OCI-LY7 (cell line): ENCODE results near the gene TAOK1. TPM values are rescaled to one million over a fixed set of nuclear protein-coding genes. Genes with fewer than 3 reads are reported as not detected.
"Not testable (repeated sequence)": the region's sequence is repeated elsewhere in the genome, so short reads cannot be mapped to it uniquely, and the experiment has no call there.

Experiments
- BruUV-seq: library from RNA; stranded (reverse); fragments of 400-500 nt; replicated peaks from 2 replicates; lab custom pipeline; 2021; lab: Mats Ljungman, UMichigan
- CTCF ChIA-PET: fragments of 300-600 bp; sonication (Branson Sonifier 250); formaldehyde crosslinking; loops from one replicate; lab custom pipeline; 2022; ENCODE audit warnings: antibody characterized with exemption; ENCODE audit not compliant: unreplicated experiment; lab: Charles Lee
- POLR2A ChIA-PET: fragments of 300-600 bp; sonication (Branson Sonifier 250); formaldehyde crosslinking; loops from one replicate; lab custom pipeline; 2022; ENCODE audit warnings: antibody characterized with exemption; lab: Charles Lee
- DNase-seq: peaks from one replicate; pipeline ENCODE4 v3.0.0-alpha.2; 2015; ENCODE audit warnings: low spot score
- H2AFZ ChIP-seq: fragments of 200-600 bp; sonication (generic), shearing (Covaris generic); 2 replicates; pipeline ENCODE4 v1.6.1; 2014; ENCODE audit warnings: mild to moderate bottlenecking, antibody characterized with exemption, low read length, moderate library complexity
- H3K27ac ChIP-seq: fragments of 200-600 bp; sonication (generic); 2 replicates; pipeline ENCODE4 v1.5.1; 2014; ENCODE audit warnings: mixed run types, low read depth, mild to moderate bottlenecking, moderate library complexity, low read length, inconsistent platforms; ENCODE audit not compliant: poor library complexity, severe bottlenecking
- H3K36me3 ChIP-seq: fragments of 200-600 bp; sonication (generic); 2 replicates; pipeline ENCODE4 v1.6.1; 2014; ENCODE audit warnings: mild to moderate bottlenecking, antibody characterized with exemption, low read length, moderate library complexity, mixed read lengths; ENCODE audit not compliant: insufficient read depth
- H3K4me1 ChIP-seq: fragments of 200-600 bp; sonication (generic); 2 replicates; pipeline ENCODE4 v1.5.1; 2014; ENCODE audit warnings: mild to moderate bottlenecking, low read length; ENCODE audit not compliant: insufficient read depth, poor library complexity, severe bottlenecking
- H3K4me2 ChIP-seq: fragments of 200-600 bp; sonication (generic); 2 replicates; pipeline ENCODE4 v1.6.1; 2014; ENCODE audit warnings: mild to moderate bottlenecking, low read length
- H3K4me3 ChIP-seq: fragments of 200-600 bp; sonication (generic); 2 replicates; pipeline ENCODE4 v1.5.1; 2014; ENCODE audit warnings: mild to moderate bottlenecking, low read depth, low read length; ENCODE audit not compliant: poor library complexity, severe bottlenecking
- H3K79me2 ChIP-seq: fragments of 200-600 bp; sonication (generic); 2 replicates; pipeline ENCODE4 v1.6.1; 2016; ENCODE audit warnings: low read depth, mild to moderate bottlenecking, low read length, moderate library complexity, mixed read lengths; ENCODE audit not compliant: insufficient read depth
- H3K9me2 ChIP-seq: fragments of 200-600 bp; sonication (generic); 2 replicates; pipeline ENCODE4 v1.6.1; 2016; ENCODE audit warnings: mild to moderate bottlenecking, low read length, mixed read lengths; ENCODE audit not compliant: insufficient read depth
- H3K9me3 ChIP-seq: fragments of 200-600 bp; sonication (generic); 2 replicates; pipeline ENCODE4 v1.6.1; 2014; ENCODE audit warnings: mild to moderate bottlenecking, mixed run types, low read length, mixed read lengths
- H4K20me1 ChIP-seq: fragments of 200-600 bp; sonication (generic); 2 replicates; pipeline ENCODE4 v1.6.1; 2014; ENCODE audit warnings: mild to moderate bottlenecking, antibody characterized with exemption, low read length, moderate library complexity, mixed read lengths; ENCODE audit not compliant: insufficient read depth
- EZH2phosphoT487 ChIP-seq: fragments of 200-600 bp; sonication (generic); IDR thresholded peaks from 2 replicates; pipeline ENCODE4 v1.6.1; 2018; ENCODE audit warnings: low read depth, borderline replicate concordance, mild to moderate bottlenecking, mixed run types, antibody characterized with exemption, low read length, moderate library complexity, mixed read lengths
- intact Hi-C: fragments of 100-400 bp; cut with micrococcal nuclease; formaldehyde crosslinking; loops from one replicate; pipeline ENCODE4 v1.10.0; 2022; ENCODE audit not compliant: unreplicated experiment
- total RNA-seq, 2 experiments: library from RNA; depleted of rRNA in 1 of 2; stranded (reverse); fragments of >200 nt in 1 of 2; shearing (Covaris generic) in 1 of 2; gene quantifications; 2 replicates each; pipeline ENCODE4 v1.2.3, GENCODE V29; 2014 to 2022
- TF ChIP-seq, protein P1 (sequence below): fragments of 200-600 bp; sonication (generic); conservative IDR thresholded peaks from 2 replicates; pipeline ENCODE4 v1.5.1; 2014; ENCODE audit warnings: mild to moderate bottlenecking, antibody characterized with exemption, low read length, moderate library complexity, mixed read lengths

The TAOK1 gene
- total RNA-seq, 2 experiments from 2014 or later: 30.4 to 46.8 TPM

DNA sequence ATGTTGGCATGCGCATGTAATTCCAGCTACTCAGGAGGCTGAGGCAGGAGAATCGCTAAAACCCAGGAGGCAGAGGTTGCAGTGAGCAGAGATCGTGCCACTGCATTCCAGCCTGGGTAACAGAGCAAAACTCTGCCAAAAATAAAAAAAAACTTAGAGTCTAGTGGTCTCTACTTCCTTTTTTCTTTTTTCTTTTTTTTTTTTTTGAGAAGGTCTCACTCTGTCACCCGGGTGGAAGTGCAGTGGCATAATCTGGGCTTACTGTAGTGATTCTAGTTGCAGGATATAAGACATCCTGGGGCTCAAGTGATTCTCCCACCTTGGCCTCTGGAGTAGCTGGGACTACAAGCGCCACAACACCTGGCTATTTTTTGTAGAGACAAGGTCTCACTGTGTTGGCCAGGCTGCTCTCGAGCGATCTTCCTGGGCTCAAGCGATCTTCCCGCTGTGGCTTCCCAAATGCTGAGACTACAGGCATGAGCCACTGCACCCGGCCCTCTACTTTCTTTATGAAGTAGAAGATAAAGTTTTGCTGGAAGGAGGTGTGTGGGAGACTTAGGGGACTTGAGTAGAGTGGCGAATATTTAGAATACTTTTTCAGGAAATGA, 47.9 kb upstream of the TAOK1 start:
- no peak overlapping the region for H3K27ac ChIP-seq
- H3K79me2 ChIP-seq: no peaks in the 10 kb centered on the region
- ChIA-PET POLR2A (no interaction called here), CTCF (no interaction called here)
- no peaks in the 10 kb centered on the region for H3K9me3 ChIP-seq
- no TSS peak for BruUV-seq
- TF ChIP-seq EZH2phosphoT487: no peak
- TF ChIP-seq, protein P1, sequence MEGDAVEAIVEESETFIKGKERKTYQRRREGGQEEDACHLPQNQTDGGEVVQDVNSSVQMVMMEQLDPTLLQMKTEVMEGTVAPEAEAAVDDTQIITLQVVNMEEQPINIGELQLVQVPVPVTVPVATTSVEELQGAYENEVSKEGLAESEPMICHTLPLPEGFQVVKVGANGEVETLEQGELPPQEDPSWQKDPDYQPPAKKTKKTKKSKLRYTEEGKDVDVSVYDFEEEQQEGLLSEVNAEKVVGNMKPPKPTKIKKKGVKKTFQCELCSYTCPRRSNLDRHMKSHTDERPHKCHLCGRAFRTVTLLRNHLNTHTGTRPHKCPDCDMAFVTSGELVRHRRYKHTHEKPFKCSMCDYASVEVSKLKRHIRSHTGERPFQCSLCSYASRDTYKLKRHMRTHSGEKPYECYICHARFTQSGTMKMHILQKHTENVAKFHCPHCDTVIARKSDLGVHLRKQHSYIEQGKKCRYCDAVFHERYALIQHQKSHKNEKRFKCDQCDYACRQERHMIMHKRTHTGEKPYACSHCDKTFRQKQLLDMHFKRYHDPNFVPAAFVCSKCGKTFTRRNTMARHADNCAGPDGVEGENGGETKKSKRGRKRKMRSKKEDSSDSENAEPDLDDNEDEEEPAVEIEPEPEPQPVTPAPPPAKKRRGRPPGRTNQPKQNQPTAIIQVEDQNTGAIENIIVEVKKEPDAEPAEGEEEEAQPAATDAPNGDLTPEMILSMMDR: no peak
- intact Hi-C loops: no loop called here
- no peaks in the 10 kb centered on the region for H4K20me1 ChIP-seq
- H3K36me3 ChIP-seq: no peaks in the 10 kb centered on the region
- no peak overlapping the region for H3K4me2 ChIP-seq
- H3K4me3 ChIP-seq: no peak overlapping the region
- no peaks in the 10 kb centered on the region for H3K4me1 ChIP-seq
- no peaks in the 10 kb centered on the region for H3K9me2 ChIP-seq
- peak; percentile 2 for DNase-seq
- H2AFZ ChIP-seq: no peak overlapping the region

DNA sequence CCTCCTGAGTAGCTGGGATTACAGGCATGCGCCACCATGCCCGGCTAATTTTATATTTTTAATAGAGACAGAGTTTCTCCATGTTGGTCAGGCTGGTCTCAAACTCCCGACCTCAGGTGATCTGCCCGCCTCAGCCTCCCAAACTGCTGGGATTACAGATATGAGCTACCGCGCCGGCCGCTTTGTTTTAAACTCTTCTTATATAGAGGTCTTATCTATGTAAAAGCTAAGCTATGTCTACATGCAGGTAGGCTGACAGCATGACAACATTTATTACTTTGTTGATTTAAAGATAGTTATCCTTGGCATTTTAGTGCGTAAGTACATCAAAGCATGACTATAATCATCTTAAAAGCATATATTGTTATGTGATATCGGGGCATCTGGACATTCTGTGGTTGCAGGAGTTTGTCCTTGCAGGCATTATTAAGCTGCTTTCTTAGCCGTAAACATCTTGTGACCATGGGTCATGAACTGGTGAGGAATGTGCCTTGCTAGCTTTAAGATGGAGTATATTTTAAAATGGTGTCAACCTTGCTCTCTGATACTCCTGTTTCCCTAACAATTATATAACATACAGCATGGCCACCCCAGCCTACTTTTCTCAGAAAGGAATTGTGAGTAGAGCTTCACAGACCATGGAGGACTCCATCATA, 45.8 kb upstream of the TAOK1 start:
- Histone ChIP-seq H4K20me1 (no peaks in the 10 kb centered on the region), H3K9me2 (no peaks in the 10 kb centered on the region), H3K9me3 (no peaks in the 10 kb centered on the region), H3K79me2 (no peaks in the 10 kb centered on the region), H3K4me1 (no peaks in the 10 kb centered on the region), H3K36me3 (no peaks in the 10 kb centered on the region), H2AFZ (no peak overlapping the region), H3K27ac (no peak overlapping the region), H3K4me2 (no peak overlapping the region), H3K4me3 (no peak overlapping the region)
- intact Hi-C loops: no loop called here
- no TSS peak for BruUV-seq
- POLR2A ChIA-PET: interaction anchor here (0.6 to 1.0 kb wide), 2 partner anchors 149 to 980 kb away, joined by 3 to 5 read pairs; no protein-coding TSS in a partner anchor
- no peak for DNase-seq
- TF ChIP-seq, protein P1: no peak
- TF ChIP-seq EZH2phosphoT487: no peak
- CTCF ChIA-PET: interaction anchor here (1.2 kb wide), 1 partner anchor 25 kb away, joined by 3 read pairs; no protein-coding TSS in a partner anchor

GRCh38 chr17:29345066-29345465, 45.1 kb upstream of the TAOK1 start:
- no peaks in the 10 kb centered on the region for H3K9me3 ChIP-seq
- H2AFZ ChIP-seq: no peak overlapping the region
- H3K4me3 ChIP-seq: no peak overlapping the region
- no peaks in the 10 kb centered on the region for H3K4me1 ChIP-seq
- DNase-seq: no peak
- H3K4me2 ChIP-seq: no peak overlapping the region
- intact Hi-C loops: no loop called here
- no peaks in the 10 kb centered on the region for H3K36me3 ChIP-seq
- no TSS peak for BruUV-seq
- CTCF ChIA-PET: interaction anchor here (1.2 kb wide), 1 partner anchor 25 kb away, joined by 3 read pairs; no protein-coding TSS in a partner anchor
- H3K79me2 ChIP-seq: no peaks in the 10 kb centered on the region
- POLR2A ChIA-PET: interaction anchor here (0.6 to 1.0 kb wide), 6 partner anchors 58 to 979 kb away, joined by 3 to 5 read pairs (median 3); no protein-coding TSS in a partner anchor
- H3K27ac ChIP-seq: no peak overlapping the region
- H4K20me1 ChIP-seq: no peaks in the 10 kb centered on the region
- no peaks in the 10 kb centered on the region for H3K9me2 ChIP-seq
- TF ChIP-seq, protein P1: no peak
- TF ChIP-seq EZH2phosphoT487: no peak

GRCh38 chr17:29345470-29345869, 44.7 kb upstream of the TAOK1 start:
- H3K36me3 ChIP-seq, H3K4me3 ChIP-seq, H3K27ac ChIP-seq, H3K4me1 ChIP-seq, H2AFZ ChIP-seq, H3K79me2 ChIP-seq, DNase-seq, intact Hi-C loops, H3K9me3 ChIP-seq, H3K9me2 ChIP-seq, BruUV-seq, H4K20me1 ChIP-seq, H3K4me2 ChIP-seq: not testable (repeated sequence)
- CTCF ChIA-PET: interaction anchor here (1.2 kb wide), 1 partner anchor 24 kb away, joined by 3 read pairs; no protein-coding TSS in a partner anchor
- POLR2A ChIA-PET: interaction anchor here (0.6 to 0.7 kb wide), 4 partner anchors 58 to 918 kb away, joined by 3 to 4 read pairs (median 3); no protein-coding TSS in a partner anchor
